Nucleus accumbens (tissue), 56 donors: ENCODE data around the gene NLE1.
"Not testable (repeated sequence)": the region's sequence is repeated elsewhere in the genome, so short reads cannot be mapped to it uniquely, and the experiment has no call there.

Experiments used
- DNase-seq, 56 donors: peaks; one replicate each; lab custom pipeline; 2025; lab: John Stamatoyannopoulos, UW

Gene NLE1

GRCh38 chr17:35163886-35164285 lies 21.8 kb upstream of the NLE1 start:
- DNase-seq, result no peak

- no peak for DNase-seq
Observed at GRCh38 chr17:35162755-35163154, 20.7 kb upstream of the NLE1 start.

- DNase-seq, result no peak
Observed at GRCh38 chr17:35161281-35161761, 19.2 kb upstream of the NLE1 start.

- DNase-seq, result no peak
Observed at GRCh38 chr17:35160354-35161201, 18.5 kb upstream of the NLE1 start.

- DNase-seq, result no peak
Observed at GRCh38 chr17:35159940-35160339, 17.8 kb upstream of the NLE1 start.

- no peak for DNase-seq
Observed at GRCh38 chr17:35155246-35155645, 13.1 kb upstream of the NLE1 start.

GRCh38 chr17:35154196-35155165 lies 12.4 kb upstream of the NLE1 start:
- no peak for DNase-seq

GRCh38 chr17:35152421-35153140 lies 10.5 kb upstream of the NLE1 start:
- DNase-seq, result no peak

GRCh38 chr17:35151080-35151479 lies 9.0 kb upstream of the NLE1 start:
- not testable (repeated sequence) for DNase-seq

- no peak for DNase-seq
Observed at GRCh38 chr17:35149941-35150340, 7.8 kb upstream of the NLE1 start.

GRCh38 chr17:35148144-35148543 lies 6.0 kb upstream of the NLE1 start:
- DNase-seq, result no peak

- no peak for DNase-seq
Observed at GRCh38 chr17:35147375-35147905, 5.3 kb upstream of the NLE1 start, which contains the start of gene UNC45B. Gene UNC45B, plus strand, starts transcription at chr17:35147817. Its CDS starts 447 bp downstream, at chr17:35148264.

GRCh38 chr17:35146214-35146833 lies 4.2 kb upstream of the NLE1 start:
- no peak for DNase-seq

- DNase-seq, result no peak
Observed at GRCh38 chr17:35144840-35145239, 2.7 kb upstream of the NLE1 start.

- no peak for DNase-seq
Observed at GRCh38 chr17:35142467-35142796, 329 bp upstream of the NLE1 start.

GRCh38 chr17:35138218-35138617 lies 3.9 kb downstream of the NLE1 start:
- DNase-seq, result no peak

GRCh38 chr17:35135322-35135721 lies 6.8 kb downstream of the NLE1 start:
- DNase-seq, result no peak

GRCh38 chr17:35132816-35133550 lies 9.1 kb downstream of the NLE1 start:
- DNase-seq, result no peak

GRCh38 chr17:35132099-35132498 lies 10.0 kb downstream of the NLE1 start:
- no peak for DNase-seq
